Central memory CD8-positive, alpha-beta T cell (primary cell): ENCODE data around the gene DNAH3.
"Not testable (repeated sequence)": the region's sequence is repeated elsewhere in the genome, so short reads cannot be mapped to it uniquely, and the experiment has no call there.

Source experiments
- ATAC-seq: fragments of 150-1000 bp; cut with Tn5 transposase; replicated peaks from 2 replicates; pipeline ENCODE4 v1.10.0; 2022; ENCODE audit warnings: mild to moderate bottlenecking, moderate FRiP score, moderate number of reproducible peaks; ENCODE audit not compliant: poor library complexity, severe bottlenecking; ENCODE audit errors: extremely low read depth
- DNase-seq, 2 donors: peaks; one replicate each; pipeline ENCODE4 v3.0.0; 2021; ENCODE audit warnings: low spot score in 2 of 2
- H3K27ac Mint-ChIP-seq: one replicate; pipeline ENCODE4 v1.8.0; 2022; ENCODE audit warnings: low read depth, mild to moderate bottlenecking, moderate library complexity, mixed read lengths
- H3K27me3 Mint-ChIP-seq: one replicate; pipeline ENCODE4 v1.8.0; 2022; ENCODE audit warnings: mixed read lengths
- H3K36me3 Mint-ChIP-seq: one replicate; pipeline ENCODE4 v1.8.0; 2022; ENCODE audit warnings: mild to moderate bottlenecking, moderate library complexity, mixed read lengths; ENCODE audit not compliant: insufficient read depth
- H3K4me1 Mint-ChIP-seq: one replicate; pipeline ENCODE4 v1.8.0; 2022; ENCODE audit warnings: mixed read lengths
- H3K4me3 Mint-ChIP-seq: one replicate; pipeline ENCODE4 v1.8.0; 2022; ENCODE audit warnings: mild to moderate bottlenecking, moderate library complexity, mixed read lengths
- H3K9me3 Mint-ChIP-seq: one replicate; pipeline ENCODE4 v1.8.0; 2022; ENCODE audit warnings: mixed read lengths

The DNAH3 gene

DNA sequence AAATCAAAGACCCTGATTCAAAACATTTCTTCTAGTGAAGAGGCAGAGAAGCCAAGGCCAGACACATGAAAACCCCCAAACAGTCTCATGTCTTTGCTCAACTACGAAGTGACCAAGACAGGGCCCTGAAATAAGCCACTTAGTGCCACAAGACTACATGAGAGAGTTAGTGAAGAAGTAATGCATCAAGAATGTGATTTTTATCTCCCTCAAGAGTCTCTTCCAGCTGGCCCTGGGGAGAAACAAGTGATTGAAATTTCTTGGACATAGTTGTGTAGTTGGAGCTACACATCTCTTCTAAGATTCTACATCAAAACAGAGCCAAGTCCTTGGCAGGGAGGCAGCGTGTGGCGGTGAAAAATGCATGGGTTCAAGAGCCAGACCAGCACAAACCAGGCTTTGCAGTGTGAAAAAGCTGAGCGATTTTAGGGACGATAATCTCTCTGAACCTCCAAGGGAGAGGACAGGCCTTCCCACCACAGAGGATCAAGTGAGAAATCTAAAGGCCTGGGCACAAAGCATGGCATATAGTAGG is 219.5 kb downstream of the DNAH3 start:
- no peak for ATAC-seq
- H3K36me3 Mint-ChIP-seq = peaks cover under 1% of the 10 kb centered on the region
- H3K27me3 Mint-ChIP-seq = no peaks in the 10 kb centered on the region
- DNase-seq = no peak
- H3K4me1 Mint-ChIP-seq = no peaks in the 10 kb centered on the region
- no peaks in the 10 kb centered on the region for H3K9me3 Mint-ChIP-seq
- H3K4me3 Mint-ChIP-seq = no peak overlapping the region
- H3K27ac Mint-ChIP-seq = no peak overlapping the region

DNA sequence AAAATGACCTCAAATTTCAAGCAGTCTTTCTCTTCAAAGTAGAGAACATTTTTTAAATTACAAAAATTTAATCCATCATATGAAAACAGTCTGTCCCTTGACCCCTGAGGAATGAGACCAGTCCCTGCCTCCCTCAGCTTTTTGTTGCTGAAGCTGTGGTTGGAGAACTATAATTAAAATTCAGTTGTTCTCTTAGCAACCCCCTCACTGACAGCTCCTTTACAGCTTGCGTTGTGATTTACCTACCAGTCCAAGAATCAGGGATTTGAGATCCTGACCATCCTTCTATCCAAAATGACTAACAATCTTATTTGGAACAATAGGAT is 220.3 kb downstream of the DNAH3 start:
- Mint-ChIP-seq H3K27me3 (no peaks in the 10 kb centered on the region), H3K9me3 (no peaks in the 10 kb centered on the region), H3K4me1 (no peaks in the 10 kb centered on the region), H3K27ac (no peak overlapping the region), H3K4me3 (no peak overlapping the region), H3K36me3 (peaks cover 5% of the 10 kb centered on the region)
- DNase-seq (no peak), ATAC-seq (no peak)

DNA sequence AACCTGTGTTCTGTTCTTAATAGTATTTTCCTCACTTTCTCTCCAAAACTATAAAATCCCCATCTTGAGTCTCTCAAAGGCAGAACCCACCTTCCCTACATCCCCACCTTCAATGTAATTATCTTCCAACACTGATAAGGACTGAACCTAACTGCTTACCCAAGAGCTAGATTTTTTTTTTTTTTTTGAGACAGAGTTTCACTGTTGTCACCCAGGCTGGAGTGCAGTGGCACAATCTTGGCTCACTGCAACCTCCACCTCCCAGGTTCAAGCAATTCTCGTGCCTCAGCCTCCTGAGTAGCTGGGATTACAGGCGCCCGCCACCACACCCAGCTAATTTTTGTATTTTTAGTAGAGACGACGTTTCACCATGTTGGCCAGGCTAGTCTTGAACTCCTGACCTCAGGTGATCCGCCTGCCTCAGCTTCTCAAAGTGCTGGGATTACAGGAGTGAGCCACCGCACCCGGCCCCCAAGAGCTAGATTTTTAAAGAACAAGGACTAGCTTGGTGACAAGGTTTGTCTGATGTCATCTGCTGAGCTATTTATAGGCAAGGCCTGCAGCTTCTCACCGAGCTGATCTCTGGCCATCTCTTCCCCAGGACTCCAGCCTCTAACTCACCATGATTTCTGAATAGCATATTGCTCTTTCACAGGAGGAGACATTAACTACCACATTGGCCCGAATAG is 220.8 kb downstream of the DNAH3 start:
- H3K27me3 Mint-ChIP-seq, H3K9me3 Mint-ChIP-seq, H3K27ac Mint-ChIP-seq, H3K4me3 Mint-ChIP-seq, H3K4me1 Mint-ChIP-seq, DNase-seq, H3K36me3 Mint-ChIP-seq, ATAC-seq: not testable (repeated sequence)

DNA sequence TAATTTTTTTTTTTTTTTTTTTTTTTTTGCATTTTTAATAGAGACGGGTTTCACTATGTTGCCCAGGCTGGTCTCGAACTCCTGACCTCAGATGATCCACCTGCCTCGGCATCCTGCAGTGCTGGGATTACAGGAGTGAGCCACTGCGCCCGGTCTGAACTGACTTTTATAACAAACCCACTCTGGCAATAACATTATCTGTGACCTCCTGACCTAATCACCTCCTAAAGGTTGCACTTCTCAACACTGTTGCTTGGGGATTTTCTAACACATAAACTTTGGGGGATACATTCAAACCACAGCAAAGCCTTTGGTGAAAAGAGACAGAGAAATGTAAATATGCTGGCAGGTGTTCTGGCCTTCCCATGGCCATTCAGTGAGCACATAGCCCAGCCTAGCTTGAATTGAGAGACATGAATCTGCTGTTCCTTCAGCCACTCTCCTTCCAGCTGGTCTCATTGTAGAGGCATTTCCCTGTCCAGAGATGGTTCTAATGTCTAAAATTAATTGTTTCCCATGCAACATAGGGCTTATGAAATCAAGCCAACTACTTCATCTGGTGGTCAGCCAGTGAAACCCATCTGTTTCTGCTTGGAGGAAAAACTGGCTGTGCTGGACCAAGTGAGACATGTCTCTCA is 221.8 kb downstream of the DNAH3 start:
- Mint-ChIP-seq H3K27me3 (no peaks in the 10 kb centered on the region), H3K9me3 (no peaks in the 10 kb centered on the region), H3K36me3 (peaks cover 10% of the 10 kb centered on the region), H3K4me3 (no peak overlapping the region), H3K4me1 (no peaks in the 10 kb centered on the region), H3K27ac (no peak overlapping the region)
- ATAC-seq = no peak
- DNase-seq = no peak

DNA sequence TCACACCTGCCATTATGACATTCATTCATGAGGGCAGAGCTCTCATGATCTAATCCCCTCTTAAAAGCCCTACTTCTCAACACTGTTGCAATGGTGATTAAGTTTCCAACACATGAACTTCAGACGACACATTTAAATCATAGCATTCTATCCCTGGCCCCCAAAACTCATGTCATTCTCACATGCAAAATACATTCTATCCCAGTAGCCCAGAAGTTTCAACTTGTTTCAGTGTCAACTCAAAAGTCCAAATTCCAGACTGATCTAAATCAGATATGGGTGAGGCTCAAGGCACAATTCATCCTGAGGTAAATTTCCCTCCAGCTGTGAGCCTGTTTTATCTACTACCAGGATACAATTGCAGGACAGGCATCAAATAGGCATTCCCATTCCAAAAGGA is 224.9 kb downstream of the DNAH3 start:
- Mint-ChIP-seq H3K4me1 (no peaks in the 10 kb centered on the region), H3K4me3 (no peak overlapping the region), H3K36me3 (peaks cover 22% of the 10 kb centered on the region), H3K27ac (no peak overlapping the region), H3K27me3 (no peaks in the 10 kb centered on the region), H3K9me3 (no peaks in the 10 kb centered on the region)
- ATAC-seq (no peak), DNase-seq (no peak)

DNA sequence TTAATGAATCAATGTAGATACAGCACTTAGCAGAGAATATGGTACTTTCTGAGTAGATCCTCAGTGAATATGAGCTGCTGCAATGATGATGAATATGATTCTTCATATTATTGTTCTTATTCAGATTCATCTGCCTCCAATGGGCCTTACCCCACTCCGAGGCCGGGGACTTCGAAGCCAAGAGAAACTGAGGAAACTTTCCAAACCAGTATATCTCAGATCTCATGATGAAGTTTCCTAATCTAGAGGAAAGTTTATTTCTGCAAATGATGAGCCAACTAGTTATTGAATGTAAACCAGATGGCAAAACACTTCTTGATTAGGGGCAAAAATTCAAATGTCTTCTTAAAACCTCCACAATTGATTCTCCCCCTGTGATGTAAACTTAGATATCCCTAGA is 226.8 kb downstream of the DNAH3 start:
- Mint-ChIP-seq H3K27me3 (no peaks in the 10 kb centered on the region), H3K27ac (no peak overlapping the region), H3K4me3 (no peak overlapping the region), H3K4me1 (no peaks in the 10 kb centered on the region), H3K9me3 (no peaks in the 10 kb centered on the region), H3K36me3 (peaks cover 28% of the 10 kb centered on the region)
- no peak for ATAC-seq
- no peak for DNase-seq

DNA sequence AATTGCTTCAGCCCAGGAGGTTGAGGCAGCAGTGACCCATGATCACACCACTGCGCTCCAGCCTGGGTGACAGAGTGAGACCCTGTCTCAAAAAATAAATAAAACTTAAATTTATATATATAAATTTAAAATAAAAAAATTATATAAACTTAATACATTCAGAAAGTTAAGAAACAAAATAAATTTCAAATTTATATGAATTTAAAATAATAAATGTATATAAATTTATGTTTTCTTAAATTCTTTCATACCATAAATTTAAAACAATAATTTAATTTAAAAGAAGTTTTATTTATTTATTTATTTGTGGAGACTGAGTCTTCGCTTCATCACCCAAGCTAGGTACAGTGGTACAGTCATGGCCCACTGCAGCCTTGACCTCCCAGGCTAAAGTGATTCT is 229.8 kb downstream of the DNAH3 start:
- Mint-ChIP-seq H3K27me3 (no peaks in the 10 kb centered on the region), H3K27ac (no peak overlapping the region), H3K9me3 (no peaks in the 10 kb centered on the region), H3K4me1 (peaks cover 5% of the 10 kb centered on the region), H3K4me3 (no peak overlapping the region), H3K36me3 (peaks cover 29% of the 10 kb centered on the region)
- ATAC-seq = no peak
- no peak for DNase-seq

DNA sequence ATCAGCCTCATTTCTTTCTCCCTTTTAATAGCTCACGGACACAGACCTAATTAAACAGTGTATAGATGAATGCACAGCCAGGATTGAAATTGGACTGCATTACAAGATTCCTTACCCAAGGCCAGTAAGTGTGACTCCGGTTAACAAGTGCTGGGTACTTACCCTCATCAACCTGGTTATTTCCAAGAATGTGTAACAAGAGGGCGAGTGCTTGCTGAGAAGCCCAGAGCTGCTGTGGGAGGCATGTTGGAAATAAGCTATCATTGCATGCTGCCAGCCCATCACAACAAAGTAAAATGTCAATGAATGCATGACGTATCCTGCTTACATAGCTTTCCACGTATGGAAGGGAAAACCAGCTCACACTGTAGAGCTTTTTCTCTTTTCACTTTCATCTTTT is 230.6 kb downstream of the DNAH3 start:
- ATAC-seq = no peak
- Mint-ChIP-seq H3K4me3 (no peak overlapping the region), H3K36me3 (peaks cover 28% of the 10 kb centered on the region), H3K9me3 (no peaks in the 10 kb centered on the region), H3K27me3 (no peaks in the 10 kb centered on the region), H3K27ac (no peak overlapping the region), H3K4me1 (peaks cover 5% of the 10 kb centered on the region)
- no peak for DNase-seq

DNA sequence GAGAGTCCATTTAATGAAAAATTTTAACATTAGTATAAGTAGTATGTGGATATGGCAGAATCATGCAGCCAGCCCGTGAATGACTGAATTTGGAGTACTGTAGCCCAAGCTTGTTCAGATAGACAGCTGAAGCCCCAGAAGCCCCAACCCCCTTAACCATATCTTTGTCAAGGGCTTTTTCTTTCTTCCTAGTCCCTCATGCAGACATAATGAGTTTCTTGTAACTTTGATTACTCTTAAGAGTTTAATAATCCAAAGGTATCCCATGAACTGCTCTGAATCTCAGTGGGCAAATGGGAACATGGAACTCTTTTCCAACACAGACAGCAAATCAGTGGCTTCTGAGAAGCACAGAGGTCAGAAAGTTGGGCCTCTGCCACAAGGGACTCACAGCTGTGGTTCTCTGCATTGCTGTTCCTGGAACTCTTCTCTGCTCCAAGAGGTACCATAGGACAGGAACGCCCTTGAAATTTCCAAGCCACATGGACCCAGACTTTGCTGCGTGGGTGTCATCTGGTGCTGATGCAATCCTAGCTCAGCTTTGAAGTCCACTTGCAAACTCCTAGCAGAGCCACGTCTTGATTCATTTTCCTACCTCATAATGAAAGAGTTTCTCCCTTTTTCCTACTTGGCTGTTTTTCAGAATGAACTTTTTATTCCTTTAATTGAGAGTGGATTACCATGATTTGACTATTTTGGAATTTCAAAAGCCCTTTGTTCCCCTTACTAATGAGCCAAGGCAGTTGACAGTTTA is 232.0 kb downstream of the DNAH3 start:
- DNase-seq = no peak
- H3K27ac Mint-ChIP-seq = no peak overlapping the region
- no peaks in the 10 kb centered on the region for H3K9me3 Mint-ChIP-seq
- peaks cover 24% of the 10 kb centered on the region for H3K36me3 Mint-ChIP-seq
- no peak for ATAC-seq
- no peaks in the 10 kb centered on the region for H3K27me3 Mint-ChIP-seq
- H3K4me1 Mint-ChIP-seq = peaks cover 5% of the 10 kb centered on the region
- no peak overlapping the region for H3K4me3 Mint-ChIP-seq

DNA sequence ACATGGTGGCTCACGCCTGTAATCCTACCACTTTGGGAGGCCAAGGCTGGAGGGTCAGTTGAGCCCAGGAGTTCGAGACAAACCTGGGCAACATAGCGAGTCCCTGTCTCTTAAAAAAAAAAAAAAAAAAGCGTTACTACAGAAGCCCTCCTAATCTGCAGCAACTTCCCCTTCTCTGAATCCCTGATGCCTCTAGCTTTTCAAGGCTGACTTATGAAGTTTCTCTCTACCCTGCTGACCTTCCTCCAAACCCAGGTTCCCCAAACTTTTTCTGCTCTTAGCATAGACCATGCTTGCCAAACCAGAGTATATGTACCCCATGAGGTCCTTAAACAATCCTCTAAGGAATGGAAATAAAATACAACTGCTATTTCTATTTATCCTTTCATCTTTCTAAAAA is 233.7 kb downstream of the DNAH3 start:
- H3K36me3 Mint-ChIP-seq = peaks cover 18% of the 10 kb centered on the region
- H3K27me3 Mint-ChIP-seq = no peaks in the 10 kb centered on the region
- H3K9me3 Mint-ChIP-seq = no peaks in the 10 kb centered on the region
- DNase-seq = no peak
- no peak overlapping the region for H3K4me3 Mint-ChIP-seq
- no peak overlapping the region for H3K27ac Mint-ChIP-seq
- H3K4me1 Mint-ChIP-seq = peaks cover 5% of the 10 kb centered on the region
- ATAC-seq = no peak

DNA sequence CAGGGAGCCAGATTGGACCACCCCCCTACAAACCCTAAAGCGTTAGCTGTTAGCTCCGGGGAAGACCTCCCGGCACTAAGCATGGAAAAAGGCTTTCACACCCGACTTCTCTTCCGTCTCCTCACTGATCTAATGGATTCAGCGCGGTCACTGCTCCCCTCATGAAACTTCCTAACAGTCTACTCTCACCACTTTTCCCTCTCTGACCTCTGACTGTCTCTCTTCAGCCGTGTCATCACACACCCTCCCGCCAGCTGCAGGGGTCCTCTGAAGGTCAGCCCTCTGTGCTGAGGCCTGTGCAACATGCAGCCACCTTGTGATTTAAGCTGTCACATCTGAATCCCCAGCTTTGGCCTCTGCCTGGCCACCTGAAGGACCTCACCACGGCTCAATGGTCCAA is 234.4 kb downstream of the DNAH3 start:
- H3K27ac Mint-ChIP-seq = no peak overlapping the region

DNA sequence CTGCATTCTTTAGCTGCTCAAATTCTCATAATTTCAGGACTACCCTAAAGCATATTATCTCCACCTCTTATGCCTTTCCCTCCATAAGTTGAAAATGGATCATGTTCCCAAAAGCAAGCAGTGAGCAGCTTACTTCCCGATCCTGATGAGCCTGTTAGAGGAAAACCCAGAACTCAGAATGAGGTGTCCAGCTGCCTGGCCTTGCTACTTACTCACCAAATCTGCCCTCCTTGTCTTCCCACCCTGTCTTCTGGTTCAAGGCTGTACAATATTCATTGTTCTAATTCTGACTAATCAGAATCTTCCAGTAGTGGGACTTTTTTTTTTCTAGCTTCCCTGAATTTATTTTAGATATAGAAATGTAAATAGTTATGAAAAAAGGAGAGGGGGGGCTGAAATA is 239.3 kb downstream of the DNAH3 start:
- no peak overlapping the region for H3K27ac Mint-ChIP-seq
- peaks cover 13% of the 10 kb centered on the region for H3K4me1 Mint-ChIP-seq
- no peak overlapping the region for H3K4me3 Mint-ChIP-seq
- no peaks in the 10 kb centered on the region for H3K9me3 Mint-ChIP-seq
- H3K36me3 Mint-ChIP-seq = peaks cover 2% of the 10 kb centered on the region
- no peak for ATAC-seq
- no peak for DNase-seq
- no peaks in the 10 kb centered on the region for H3K27me3 Mint-ChIP-seq

More for the DNA sequence above, 234.4 kb downstream of the DNAH3 start:
- Mint-ChIP-seq H3K27me3 (no peaks in the 10 kb centered on the region), H3K4me1 (peaks cover 7% of the 10 kb centered on the region), H3K9me3 (no peaks in the 10 kb centered on the region), H3K4me3 (no peak overlapping the region), H3K36me3 (peaks cover 15% of the 10 kb centered on the region)
- no peak for ATAC-seq
- DNase-seq = no peak
